GM21619 (cell line): ENCODE results near the gene NDUFS4.
"Not testable (repeated sequence)": the region's sequence is repeated elsewhere in the genome, so short reads cannot be mapped to it uniquely, and the experiment has no call there.

ENCODE experiments used
- ATAC-seq: cut with Tn5 transposase; IDR thresholded peaks from one replicate; pipeline ENCODE4 v1.9.1; 2021; ENCODE audit not compliant: unreplicated experiment

Gene NDUFS4

GRCh38 chr5:53575101-53575500 lies 14.7 kb downstream of the NDUFS4 start:
- ATAC-seq, result no peak

GRCh38 chr5:53575831-53576230 lies 15.4 kb downstream of the NDUFS4 start:
- ATAC-seq, result no peak

- no peak for ATAC-seq
These were observed 16.2 kb downstream of the NDUFS4 start for GRCh38 chr5:53576674-53577073.

GRCh38 chr5:53578854-53579253 lies 18.4 kb downstream of the NDUFS4 start:
- no peak for ATAC-seq

DNA sequence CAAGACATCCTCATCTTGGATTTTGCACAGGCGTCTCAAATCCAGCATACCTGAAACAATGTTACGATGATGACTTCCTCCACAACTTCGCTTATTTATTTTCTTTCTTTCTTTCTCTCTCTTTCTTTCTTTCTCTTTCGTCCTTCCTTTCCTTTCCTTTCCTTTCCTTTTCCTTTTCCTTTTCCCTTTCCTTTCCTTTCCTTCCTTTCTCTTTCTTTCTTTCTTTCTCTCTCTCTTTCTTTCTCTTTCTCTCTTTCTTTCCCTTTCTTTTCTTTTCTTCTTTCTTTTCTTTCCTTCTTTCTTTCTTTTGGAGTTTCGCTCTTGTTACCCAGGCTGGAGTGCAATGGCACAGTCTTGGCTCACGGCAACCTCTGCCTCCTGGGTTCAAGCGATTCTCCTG lies 20.1 kb downstream of the NDUFS4 start:
- no peak for ATAC-seq

- no peak for ATAC-seq
These were observed 21.8 kb downstream of the NDUFS4 start for GRCh38 chr5:53582225-53582624.

DNA sequence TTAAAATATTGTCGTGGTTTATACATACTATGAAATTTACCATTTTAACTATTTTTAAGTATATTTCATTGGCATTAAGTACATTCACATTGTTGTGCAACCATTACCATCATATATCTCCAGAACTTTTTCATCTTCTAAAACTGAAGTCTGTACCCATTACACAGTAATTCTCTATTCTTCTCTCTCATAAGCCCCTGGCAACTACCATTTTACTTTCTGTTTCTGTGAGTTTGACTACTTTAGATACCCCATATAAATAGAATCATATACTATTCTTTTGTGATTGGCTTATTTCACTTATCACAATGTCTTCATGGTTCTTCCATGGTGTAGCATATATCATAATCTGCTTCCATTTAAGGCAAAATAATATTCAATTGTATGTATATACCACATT lies 30.3 kb downstream of the NDUFS4 start:
- no peak for ATAC-seq

DNA sequence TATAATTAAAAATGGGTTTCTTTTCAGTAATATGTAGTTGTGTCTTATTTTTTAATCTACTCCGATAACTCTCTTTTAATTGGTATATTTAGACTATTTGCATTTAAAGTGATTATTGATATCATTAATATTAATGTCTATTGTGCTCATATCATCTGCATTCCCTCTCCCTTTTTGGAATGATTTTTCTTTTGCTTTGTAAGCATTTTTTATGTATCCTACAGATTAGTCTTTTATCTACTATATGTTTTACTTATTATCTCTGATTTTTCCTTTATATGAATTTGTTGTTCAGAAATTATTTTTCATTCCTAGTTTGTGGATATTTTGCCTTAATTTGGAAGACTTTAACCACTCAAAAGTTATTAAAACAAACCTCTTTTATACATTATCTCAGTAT lies 34.0 kb downstream of the NDUFS4 start:
- ATAC-seq, result no peak

- ATAC-seq, result no peak
These were observed 37.5 kb downstream of the NDUFS4 start for GRCh38 chr5:53597894-53598293.

DNA sequence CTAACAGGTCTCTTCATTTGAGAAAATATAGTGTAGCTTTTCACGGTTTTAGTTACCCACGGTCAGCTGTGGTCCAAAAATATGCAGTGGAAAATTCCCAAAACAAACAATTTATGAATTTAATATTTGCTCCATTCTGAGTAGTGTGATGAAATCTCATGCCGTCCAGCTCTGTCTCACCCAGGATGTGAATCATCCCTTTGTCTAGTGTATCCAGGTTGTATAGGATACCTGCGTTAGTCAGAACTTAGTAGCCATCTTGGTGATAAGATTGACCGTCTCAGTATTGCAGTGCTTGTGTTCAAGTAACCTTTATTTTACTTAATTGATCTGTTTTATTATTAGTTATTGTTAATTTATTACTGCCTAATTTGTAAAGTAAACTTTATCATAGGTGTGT lies 41.1 kb downstream of the NDUFS4 start:
- ATAC-seq, result no peak

DNA sequence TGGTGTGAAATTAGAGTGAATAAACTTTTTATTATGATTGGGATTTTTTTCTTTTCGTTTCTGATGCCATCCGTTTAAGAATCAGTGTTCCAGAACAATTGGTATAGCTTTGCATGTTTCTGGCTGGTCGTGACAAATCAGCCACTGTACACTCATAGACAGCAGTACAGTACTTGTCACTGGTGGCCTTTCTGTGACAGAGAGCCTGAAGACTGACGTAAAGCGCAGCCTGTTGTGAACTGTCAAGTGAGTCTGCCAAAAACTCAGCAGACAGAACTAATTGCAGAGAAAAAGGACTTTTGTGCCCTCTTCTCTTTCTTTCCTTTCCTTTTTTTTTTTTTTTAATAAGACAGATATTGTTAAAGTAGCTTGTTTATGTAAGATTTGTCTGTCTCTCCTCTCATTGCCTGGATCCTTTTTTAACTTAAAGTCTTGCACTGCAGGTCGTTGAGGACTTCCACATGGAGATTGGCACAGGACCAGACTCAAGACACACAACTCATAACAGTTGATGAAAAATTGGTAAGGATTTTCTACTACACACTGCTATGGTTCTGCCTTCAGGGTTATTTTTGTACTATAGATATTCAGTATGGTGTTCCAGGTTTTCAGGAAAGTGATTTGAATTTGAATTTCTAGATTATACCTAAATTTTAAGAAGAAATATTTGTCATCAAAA lies 42.7 kb downstream of the NDUFS4 start:
- no peak for ATAC-seq

GRCh38 chr5:53604309-53604708 lies 43.9 kb downstream of the NDUFS4 start:
- ATAC-seq, result no peak

DNA sequence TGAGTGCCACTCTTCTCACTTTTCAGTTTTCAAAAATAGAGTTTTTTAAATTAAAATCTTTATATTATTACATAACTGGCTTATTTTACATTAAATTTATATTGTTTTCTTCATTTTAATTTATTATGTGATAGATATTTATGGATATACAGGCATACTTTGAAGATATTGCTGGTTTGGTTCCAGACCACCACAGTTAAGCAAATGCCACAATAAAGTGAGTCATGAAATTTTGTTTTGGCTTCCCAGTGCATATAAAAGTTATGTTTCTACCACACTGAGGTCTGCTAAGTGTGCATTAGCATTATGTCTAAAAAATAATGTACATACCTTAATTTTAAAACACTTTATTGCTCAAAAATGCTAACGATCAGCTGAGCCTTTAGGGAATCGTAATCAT lies 47.4 kb downstream of the NDUFS4 start:
- ATAC-seq, result no peak

- ATAC-seq, result not testable (repeated sequence)
These were observed 48.5 kb downstream of the NDUFS4 start for GRCh38 chr5:53608897-53609296.

DNA sequence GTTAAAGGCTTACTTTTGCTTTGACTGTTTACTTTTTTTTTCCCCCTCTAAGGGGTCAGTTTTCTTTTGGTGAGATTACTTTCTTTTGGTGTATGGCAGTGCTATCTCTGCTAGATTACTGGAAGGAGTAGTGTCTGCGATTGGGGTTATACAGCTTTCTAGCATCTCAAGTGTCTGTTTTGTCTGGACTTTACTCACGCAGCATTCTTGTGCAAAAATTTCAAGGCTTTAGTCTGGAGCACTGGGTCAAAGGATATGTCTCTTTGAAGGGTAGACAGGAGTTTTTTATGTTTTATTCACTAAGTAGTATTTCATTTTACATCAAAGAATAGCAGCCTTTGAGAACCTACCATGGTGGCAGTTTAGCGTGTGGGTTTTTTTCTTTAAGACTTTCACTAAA lies 52.6 kb downstream of the NDUFS4 start:
- no peak for ATAC-seq

DNA sequence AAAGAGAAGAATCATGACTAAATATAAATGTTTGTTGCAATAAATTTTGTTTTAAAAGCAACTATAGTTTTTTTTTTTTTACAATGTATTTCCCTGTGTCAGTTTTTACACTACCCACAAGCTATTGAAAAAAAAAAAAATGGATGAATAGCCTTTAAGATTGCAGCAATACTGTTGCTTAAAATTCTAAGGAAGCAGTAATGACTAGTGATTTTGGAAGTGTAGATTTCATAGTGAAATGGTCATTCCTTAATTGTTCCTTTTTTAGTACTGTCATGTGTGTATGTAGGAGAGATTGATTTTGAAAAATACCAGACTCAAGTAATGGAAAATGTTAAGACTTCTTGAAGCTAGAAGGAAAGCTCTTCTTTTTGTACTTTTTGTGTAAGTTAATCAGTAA lies 53.1 kb downstream of the NDUFS4 start:
- no peak for ATAC-seq

GRCh38 chr5:53614376-53614885 lies 54.0 kb downstream of the NDUFS4 start:
- ATAC-seq, result no peak

DNA sequence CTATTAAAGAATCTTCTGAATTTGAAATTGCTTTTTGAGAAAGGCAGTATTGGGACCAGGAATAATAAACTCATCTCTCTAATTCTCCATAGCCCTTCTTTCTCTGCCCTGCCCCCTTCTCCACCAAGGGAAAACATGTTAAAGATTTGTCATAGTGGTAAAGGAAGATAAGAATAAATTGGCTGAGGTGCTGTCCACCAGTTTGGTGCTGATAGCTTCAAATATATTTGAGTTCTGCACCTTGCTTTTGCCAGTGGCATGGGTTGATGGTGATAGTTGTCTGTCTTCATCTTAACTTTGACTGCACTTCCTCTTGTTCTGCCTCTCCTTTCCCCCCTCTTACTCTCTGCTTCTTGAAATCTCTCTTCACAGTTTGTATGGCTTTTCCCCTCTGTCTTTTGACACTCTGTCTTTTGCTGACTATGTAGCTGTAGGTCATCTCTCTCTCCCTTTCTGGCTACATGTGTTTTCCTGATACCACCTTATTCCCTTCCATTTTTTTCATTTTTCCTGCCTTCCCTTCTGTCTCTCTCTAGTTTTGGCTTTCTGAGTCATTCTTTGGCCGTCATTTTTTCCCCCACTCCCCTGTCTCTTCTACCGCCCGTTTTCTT lies 56.6 kb downstream of the NDUFS4 start:
- no peak for ATAC-seq

DNA sequence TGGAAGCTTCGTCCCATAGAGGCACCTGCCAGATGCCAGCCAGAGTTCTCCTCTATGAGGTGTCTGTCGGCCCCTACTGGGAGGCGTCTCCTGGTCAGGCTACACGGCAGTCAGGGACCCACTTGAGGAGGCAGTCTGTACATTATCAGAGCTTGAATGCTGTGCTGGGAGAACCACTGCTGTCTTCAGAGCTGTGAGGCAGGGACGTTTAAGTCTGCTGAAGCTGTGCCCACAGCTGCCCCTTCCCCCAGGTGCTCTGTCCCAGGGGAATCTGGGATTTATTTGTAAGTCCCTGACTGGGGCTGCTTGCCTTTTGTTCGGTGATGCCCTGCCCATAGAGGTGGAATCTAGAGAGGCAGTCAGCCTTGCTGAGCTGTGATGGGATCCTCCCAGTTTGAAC lies 70.8 kb downstream of the NDUFS4 start:
- ATAC-seq, result no peak

- no peak for ATAC-seq
These were observed 81.6 kb downstream of the NDUFS4 start for GRCh38 chr5:53642061-53642460.

DNA sequence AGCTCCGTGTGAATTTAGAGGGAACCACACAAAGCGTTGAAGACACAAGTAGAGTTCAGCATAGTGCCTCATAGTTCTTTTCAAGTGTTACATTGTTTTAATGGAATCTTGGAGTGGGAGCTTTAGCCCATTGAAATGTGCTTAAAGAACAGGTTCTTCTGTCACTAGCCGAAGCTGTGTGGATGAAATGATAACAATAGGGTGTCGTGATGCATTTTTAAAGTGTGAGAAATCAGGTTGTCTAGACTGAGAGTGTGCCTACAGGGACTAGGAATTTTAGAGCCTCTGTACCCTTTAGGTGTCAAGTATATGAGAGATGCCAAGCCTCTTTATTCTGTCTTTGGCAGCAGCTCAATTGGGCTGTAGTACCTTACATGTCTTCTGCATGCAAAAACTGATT lies 83.0 kb downstream of the NDUFS4 start:
- no peak for ATAC-seq

DNA sequence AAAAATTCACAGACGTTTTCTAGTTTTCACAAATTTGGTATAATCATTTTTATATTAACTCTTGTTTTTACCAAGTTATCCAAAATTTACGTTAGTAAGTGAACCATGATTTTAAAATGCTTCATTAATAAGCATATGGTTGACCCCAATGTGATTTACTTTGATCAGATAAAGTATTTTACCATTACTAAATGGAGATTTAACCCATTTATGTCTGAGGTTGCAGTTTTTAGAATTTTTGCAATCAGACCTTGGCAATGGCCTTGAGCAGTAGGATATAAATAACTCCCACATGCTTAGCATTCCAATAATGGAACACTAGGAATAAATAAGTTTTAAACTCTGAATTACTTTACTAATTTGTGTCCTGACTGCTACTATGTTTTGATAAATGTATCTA lies 84.6 kb downstream of the NDUFS4 start:
- no peak for ATAC-seq

GRCh38 chr5:53649352-53649751 lies 88.9 kb downstream of the NDUFS4 start:
- no peak for ATAC-seq
